Measurements from ENCODE around the gene NMRK2. TPM values are rescaled to one million over a fixed set of nuclear protein-coding genes. Genes with fewer than 3 reads are reported as not detected.
A peak's percentile ranks its signal among the peaks of the same experiment; 100 is the strongest.

The NMRK2 gene
- total RNA-seq, 1 donor from 2014 or later = not detected

DNA sequence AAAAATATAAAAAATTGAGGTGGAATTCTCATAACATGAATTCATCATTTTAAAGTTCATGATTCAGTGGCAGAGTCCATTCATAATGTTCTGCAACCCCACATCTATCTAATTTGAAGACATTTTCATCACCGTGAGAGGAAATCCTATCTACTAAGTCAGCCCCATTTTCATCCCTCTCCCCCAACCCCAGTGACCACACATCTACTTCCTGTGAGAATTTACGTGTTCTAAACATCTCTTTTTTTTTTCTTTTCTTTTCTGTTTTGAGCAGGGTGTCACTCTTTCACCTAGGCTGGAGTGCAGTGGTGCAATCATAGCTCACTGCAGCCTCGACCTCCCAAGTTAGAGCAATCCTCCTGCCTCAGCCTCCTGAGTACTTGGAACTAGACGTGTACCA lies 34.9 kb upstream of the NMRK2 start:
- Histone ChIP-seq H3K36me3 (no peaks in the 10 kb centered on the region), H3K4me3 (no peak overlapping the region), H3K9me3 (no peaks in the 10 kb centered on the region), H3K4me1 (no peaks in the 10 kb centered on the region), H3K27ac (no peak overlapping the region), H3K27me3 (no peaks in the 10 kb centered on the region)
- intact Hi-C loops (cut with DNase I) = no loop called here
- DNase-seq (ENCODE audit: extremely low spot score in 2 of 2) = no peak
- no peak for TF ChIP-seq POLR2AphosphoS5 (IDR thresholded peaks at IDR 0.05; ENCODE audit: insufficient read depth in 1 of 2, low read depth in 1 of 2)
- TF ChIP-seq, protein P1, sequence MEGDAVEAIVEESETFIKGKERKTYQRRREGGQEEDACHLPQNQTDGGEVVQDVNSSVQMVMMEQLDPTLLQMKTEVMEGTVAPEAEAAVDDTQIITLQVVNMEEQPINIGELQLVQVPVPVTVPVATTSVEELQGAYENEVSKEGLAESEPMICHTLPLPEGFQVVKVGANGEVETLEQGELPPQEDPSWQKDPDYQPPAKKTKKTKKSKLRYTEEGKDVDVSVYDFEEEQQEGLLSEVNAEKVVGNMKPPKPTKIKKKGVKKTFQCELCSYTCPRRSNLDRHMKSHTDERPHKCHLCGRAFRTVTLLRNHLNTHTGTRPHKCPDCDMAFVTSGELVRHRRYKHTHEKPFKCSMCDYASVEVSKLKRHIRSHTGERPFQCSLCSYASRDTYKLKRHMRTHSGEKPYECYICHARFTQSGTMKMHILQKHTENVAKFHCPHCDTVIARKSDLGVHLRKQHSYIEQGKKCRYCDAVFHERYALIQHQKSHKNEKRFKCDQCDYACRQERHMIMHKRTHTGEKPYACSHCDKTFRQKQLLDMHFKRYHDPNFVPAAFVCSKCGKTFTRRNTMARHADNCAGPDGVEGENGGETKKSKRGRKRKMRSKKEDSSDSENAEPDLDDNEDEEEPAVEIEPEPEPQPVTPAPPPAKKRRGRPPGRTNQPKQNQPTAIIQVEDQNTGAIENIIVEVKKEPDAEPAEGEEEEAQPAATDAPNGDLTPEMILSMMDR (IDR thresholded peaks at IDR 0.05) = no peak
- no peak for TF ChIP-seq POLR2A (IDR thresholded peaks at IDR 0.05)

DNA sequence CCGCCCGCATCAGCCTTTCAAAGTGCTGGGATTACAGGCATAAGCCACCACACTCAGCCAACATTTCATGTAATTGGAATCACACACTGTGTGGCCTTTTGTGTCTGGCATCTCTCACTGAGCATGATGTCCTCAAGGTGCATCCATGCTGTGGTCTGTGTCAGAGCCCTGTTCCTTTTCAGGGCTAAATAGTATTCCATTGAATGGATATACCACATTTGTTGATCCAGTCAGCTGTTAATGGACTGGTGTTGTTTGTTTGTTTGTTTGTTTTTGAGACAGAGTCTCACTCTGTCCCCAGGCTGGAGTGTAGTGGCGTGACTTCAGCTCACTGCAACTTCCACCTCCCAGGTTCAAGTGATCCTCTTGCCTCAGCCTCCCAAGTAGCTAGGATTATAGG lies 34.4 kb upstream of the NMRK2 start:
- TF ChIP-seq, protein P1 (IDR thresholded peaks at IDR 0.05) = no peak
- TF ChIP-seq POLR2A (IDR thresholded peaks at IDR 0.05) = no peak
- no peak for TF ChIP-seq POLR2AphosphoS5 (IDR thresholded peaks at IDR 0.05; ENCODE audit: insufficient read depth in 1 of 2, low read depth in 1 of 2)
- intact Hi-C loops (cut with DNase I) = no loop called here
- no peaks in the 10 kb centered on the region for H3K36me3 ChIP-seq
- H3K9me3 ChIP-seq = no peaks in the 10 kb centered on the region
- H3K4me3 ChIP-seq = no peak overlapping the region
- DNase-seq (ENCODE audit: extremely low spot score in 2 of 2) = no peak
- H3K27me3 ChIP-seq = no peaks in the 10 kb centered on the region
- no peak overlapping the region for H3K27ac ChIP-seq
- no peaks in the 10 kb centered on the region for H3K4me1 ChIP-seq

DNA sequence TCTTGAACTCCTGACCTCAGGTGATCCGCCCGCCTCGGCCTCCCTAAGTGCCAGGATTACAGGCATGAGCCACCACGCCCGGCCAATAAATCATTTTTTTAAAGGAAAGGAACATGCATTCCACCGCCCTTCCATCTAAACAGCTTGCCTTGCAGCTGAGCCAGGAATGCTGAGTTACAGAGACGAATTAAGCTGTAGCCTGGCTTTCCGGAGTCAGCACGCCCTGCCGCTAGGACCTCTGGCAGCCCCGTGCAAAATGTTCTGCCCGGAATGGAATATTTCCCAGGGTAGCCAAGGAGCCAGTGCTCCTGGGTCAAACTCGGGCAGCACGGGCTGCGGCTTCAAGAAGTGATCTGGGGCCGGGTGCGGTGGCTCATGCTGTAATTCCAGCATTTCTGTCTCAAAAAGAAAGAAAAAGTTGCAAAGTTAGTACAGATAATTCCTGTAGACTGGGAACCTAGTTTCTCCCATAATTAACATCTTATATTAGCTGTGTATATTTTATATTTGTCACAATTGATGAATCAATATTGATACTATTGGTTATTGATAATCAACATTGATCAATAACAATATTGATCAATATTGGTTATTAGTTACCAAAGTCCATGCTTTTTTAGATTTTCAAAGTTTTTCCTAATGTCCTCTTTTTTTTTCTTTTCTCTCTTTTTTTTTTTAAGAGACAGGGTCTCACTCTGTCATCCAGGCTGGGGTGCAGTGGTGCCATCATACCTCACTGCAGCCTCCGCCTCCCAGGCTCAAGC lies 33.2 kb upstream of the NMRK2 start:
- H3K4me3 ChIP-seq = no peak overlapping the region
- intact Hi-C loops (cut with DNase I) = no loop called here
- H3K27ac ChIP-seq = no peak overlapping the region

DNA sequence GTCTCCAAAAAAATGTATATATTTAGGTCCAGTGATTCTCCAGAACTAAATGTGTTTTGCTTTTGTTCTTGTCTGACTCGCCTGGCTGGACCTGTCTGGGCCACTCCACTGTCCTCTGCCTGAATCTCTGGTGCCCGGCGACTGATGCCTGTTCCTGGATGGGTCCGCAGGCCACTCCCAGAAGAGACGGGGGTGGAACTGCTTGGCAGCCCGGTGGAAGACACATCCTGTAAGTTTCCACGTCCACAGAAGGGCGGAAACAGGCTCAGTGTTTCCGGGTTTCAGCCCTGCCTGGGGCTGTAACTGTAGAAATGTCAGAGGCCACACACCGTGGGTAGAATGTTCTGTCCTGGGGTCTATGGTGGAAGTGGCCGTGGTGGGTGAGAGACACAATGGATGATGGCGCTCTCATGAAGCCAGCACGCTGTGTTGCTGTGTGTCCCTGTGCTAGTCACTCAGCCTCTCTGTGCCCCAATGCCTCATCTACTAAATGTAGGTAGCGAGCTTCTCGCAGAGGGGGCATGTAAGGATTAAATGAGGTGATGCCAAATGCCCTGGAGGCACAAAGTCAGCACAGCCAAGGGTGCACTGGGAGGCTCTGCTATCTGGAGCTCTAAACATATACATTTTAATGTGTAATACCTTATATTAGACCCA lies 30.4 kb upstream of the NMRK2 start:
- intact Hi-C loops (cut with DNase I) = no loop called here
- TF ChIP-seq POLR2AphosphoS5 (IDR thresholded peaks at IDR 0.05; ENCODE audit: insufficient read depth in 1 of 2, low read depth in 1 of 2) (no peak), POLR2A (IDR thresholded peaks at IDR 0.05) (no peak)
- TF ChIP-seq, protein P1 (IDR thresholded peaks at IDR 0.05) = no peak
- Histone ChIP-seq H3K36me3 (no peaks in the 10 kb centered on the region), H3K27ac (no peak overlapping the region), H3K4me1 (no peaks in the 10 kb centered on the region), H3K4me3 (no peak overlapping the region), H3K9me3 (no peaks in the 10 kb centered on the region), H3K27me3 (no peaks in the 10 kb centered on the region)
- DNase-seq (ENCODE audit: extremely low spot score in 2 of 2) = no peak

More for the DNA sequence above, 33.2 kb upstream of the NMRK2 start:
- H3K27me3 ChIP-seq = no peaks in the 10 kb centered on the region
- no peaks in the 10 kb centered on the region for H3K36me3 ChIP-seq
- no peaks in the 10 kb centered on the region for H3K9me3 ChIP-seq
- DNase-seq (ENCODE audit: extremely low spot score in 2 of 2) = no peak
- H3K4me1 ChIP-seq = no peaks in the 10 kb centered on the region
- TF ChIP-seq POLR2AphosphoS5 (IDR thresholded peaks at IDR 0.05; ENCODE audit: insufficient read depth in 1 of 2, low read depth in 1 of 2) (peak; percentile 48 to 56), POLR2A (IDR thresholded peaks at IDR 0.05) (no peak)
- TF ChIP-seq, protein P1 (IDR thresholded peaks at IDR 0.05) = no peak

DNA sequence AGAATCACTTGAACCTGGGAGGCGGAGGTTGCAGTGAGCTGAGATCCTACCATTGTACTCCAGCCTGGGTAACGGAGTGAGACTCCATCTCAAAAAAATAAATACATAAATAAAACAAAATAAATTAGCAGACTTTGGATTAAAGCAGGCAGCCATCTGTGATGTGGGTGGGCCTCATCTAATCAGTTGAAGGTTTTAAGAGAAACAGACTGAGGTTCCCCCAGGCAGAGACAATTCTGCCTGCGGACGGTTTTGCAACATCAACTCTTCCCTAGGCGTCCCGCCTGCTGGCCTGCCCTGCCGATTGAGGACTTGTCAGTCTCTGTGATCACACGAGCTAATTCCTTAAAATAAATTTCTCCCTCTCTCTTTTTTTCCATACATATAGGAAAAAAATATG lies 28.6 kb upstream of the NMRK2 start:
- TF ChIP-seq POLR2A (IDR thresholded peaks at IDR 0.05) = no peak
- no peak for TF ChIP-seq POLR2AphosphoS5 (IDR thresholded peaks at IDR 0.05; ENCODE audit: insufficient read depth in 1 of 2, low read depth in 1 of 2)
- TF ChIP-seq, protein P1 (IDR thresholded peaks at IDR 0.05) = no peak
- Histone ChIP-seq H3K27ac (no peak overlapping the region), H3K27me3 (no peaks in the 10 kb centered on the region), H3K36me3 (no peaks in the 10 kb centered on the region), H3K4me3 (no peak overlapping the region), H3K9me3 (no peaks in the 10 kb centered on the region), H3K4me1 (no peaks in the 10 kb centered on the region)
- intact Hi-C loops (cut with DNase I) = no loop called here
- no peak for DNase-seq (ENCODE audit: extremely low spot score in 2 of 2)
